Mucosa of descending colon (tissue), 3 donors: ENCODE results near the gene COL5A3. TPM values are rescaled to one million over a fixed set of nuclear protein-coding genes. Genes with fewer than 3 reads are reported as not detected.
"Not testable (repeated sequence)": the region's sequence is repeated elsewhere in the genome, so short reads cannot be mapped to it uniquely, and the experiment has no call there.

Experiments
- ATAC-seq: fragments of 200-7000 bp; cut with Tn5 transposase; one replicate; pipeline ENCODE4 v1.9.1; 2020; ENCODE audit warnings: mild to moderate bottlenecking, moderate library complexity
- DNase-seq, 3 donors: peaks; one replicate each; pipeline ENCODE4 v3.0.0-alpha.2; 2020
- H3K36me3 ChIP-seq: fragments of 200-600 bp; one replicate; pipeline ENCODE4 v1.8.0; 2021; ENCODE audit warnings: low read depth, mild to moderate bottlenecking
- H3K4me1 ChIP-seq: fragments of 200-600 bp; one replicate; pipeline ENCODE4 v1.8.0; 2021; ENCODE audit warnings: low read depth, mild to moderate bottlenecking
- H3K4me3 ChIP-seq: fragments of 200-600 bp; one replicate; pipeline ENCODE4 v1.8.0; 2021; ENCODE audit warnings: mild to moderate bottlenecking
- H3K9me3 ChIP-seq: fragments of 200-600 bp; one replicate; pipeline ENCODE4 v1.8.0; 2021; ENCODE audit warnings: mild to moderate bottlenecking
- intact Hi-C, 2 donors: fragments of 100-400 bp; cut with DNase I in 1 of 2; cut with micrococcal nuclease in 1 of 2; formaldehyde crosslinking; loops; one replicate each; pipeline versions ENCODE4 v1.11.0 to v1.11.1; 2022; cut with DNase I, micrococcal nuclease
- total RNA-seq, 3 donors: library from RNA; stranded (reverse); fragmentation: NEBNext Ultra II Directional in 2 of 3; extraction: Animal tissue kit (Norgen Biotek cat#: 25700) in 2 of 3; gene quantifications; one replicate each; pipeline versions ENCODE4 v1.2.1 to v1.2.4, GENCODE V29; 2021 to 2023
- TF ChIP-seq, protein P1 (sequence below): fragments of 200-600 bp; IDR thresholded peaks from one replicate; pipeline ENCODE4 v1.8.0; 2022; ENCODE audit warnings: antibody characterized with exemption, mild to moderate bottlenecking
- donor health status: DM: no; HTN: no; CAD: no; lungs with moderate emphysema.
- donor health status: DM: no; HTN: no; CAD: no.
- donor health status: DM: no; HTN: yes; CAD: no.

COL5A3 gene
- total RNA-seq, 3 donors from 2014 or later, result 1.9 to 7.2 (median 5.5) TPM

DNA sequence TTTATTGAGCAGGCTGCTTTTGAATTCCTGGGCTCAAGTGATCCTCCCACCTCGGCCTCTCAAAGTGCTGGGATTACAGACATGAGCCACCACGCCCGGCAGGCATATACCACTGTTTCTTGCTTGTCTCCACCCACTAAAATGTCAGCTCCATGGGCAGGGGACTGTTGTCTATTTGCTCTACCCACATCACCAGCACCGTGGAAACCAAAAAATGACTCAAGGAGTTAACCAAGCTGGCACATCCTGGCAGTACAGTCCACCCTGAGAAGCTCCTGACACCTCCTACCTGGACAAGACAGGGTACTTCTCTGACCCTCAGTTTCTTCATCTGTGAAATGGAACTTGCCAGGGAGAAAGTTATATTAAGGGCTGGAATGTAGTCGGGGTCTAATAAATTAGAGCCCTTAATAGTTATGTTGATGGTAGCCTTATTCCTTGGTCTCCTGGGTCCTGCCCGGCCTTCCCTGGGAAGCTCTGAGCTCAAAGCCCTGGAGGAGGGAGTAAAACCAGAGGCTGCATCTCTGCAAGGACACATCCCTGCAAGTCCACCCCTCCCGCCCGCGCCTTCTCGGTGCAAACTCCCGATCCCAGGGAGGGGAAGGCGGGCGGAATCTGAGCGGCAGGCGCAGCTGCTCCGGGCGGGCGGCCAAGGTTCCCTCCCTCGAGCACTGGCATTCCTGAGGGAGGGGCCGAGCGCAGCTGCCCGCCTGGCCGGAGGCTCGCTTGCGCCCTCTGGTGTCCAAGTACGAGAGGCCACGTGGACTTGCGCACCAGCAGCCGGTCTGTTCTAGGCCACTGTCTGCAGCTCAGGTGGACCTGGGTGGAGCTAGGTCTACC is 17.1 kb upstream of the COL5A3 start:
- Histone ChIP-seq H3K9me3 (no peaks in the 10 kb centered on the region), H3K36me3 (no peaks in the 10 kb centered on the region), H3K4me3 (no peak overlapping the region), H3K4me1 (no peaks in the 10 kb centered on the region)
- intact Hi-C loops, result loop anchor here (5.0 kb wide), 1 partner anchor 95 kb away; no protein-coding TSS in a partner anchor
- DNase-seq (peak; percentile 95 to 97 (median 96)), ATAC-seq (peak; percentile 100)
- TF ChIP-seq, protein P1, sequence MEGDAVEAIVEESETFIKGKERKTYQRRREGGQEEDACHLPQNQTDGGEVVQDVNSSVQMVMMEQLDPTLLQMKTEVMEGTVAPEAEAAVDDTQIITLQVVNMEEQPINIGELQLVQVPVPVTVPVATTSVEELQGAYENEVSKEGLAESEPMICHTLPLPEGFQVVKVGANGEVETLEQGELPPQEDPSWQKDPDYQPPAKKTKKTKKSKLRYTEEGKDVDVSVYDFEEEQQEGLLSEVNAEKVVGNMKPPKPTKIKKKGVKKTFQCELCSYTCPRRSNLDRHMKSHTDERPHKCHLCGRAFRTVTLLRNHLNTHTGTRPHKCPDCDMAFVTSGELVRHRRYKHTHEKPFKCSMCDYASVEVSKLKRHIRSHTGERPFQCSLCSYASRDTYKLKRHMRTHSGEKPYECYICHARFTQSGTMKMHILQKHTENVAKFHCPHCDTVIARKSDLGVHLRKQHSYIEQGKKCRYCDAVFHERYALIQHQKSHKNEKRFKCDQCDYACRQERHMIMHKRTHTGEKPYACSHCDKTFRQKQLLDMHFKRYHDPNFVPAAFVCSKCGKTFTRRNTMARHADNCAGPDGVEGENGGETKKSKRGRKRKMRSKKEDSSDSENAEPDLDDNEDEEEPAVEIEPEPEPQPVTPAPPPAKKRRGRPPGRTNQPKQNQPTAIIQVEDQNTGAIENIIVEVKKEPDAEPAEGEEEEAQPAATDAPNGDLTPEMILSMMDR, result peak; percentile 93

DNA sequence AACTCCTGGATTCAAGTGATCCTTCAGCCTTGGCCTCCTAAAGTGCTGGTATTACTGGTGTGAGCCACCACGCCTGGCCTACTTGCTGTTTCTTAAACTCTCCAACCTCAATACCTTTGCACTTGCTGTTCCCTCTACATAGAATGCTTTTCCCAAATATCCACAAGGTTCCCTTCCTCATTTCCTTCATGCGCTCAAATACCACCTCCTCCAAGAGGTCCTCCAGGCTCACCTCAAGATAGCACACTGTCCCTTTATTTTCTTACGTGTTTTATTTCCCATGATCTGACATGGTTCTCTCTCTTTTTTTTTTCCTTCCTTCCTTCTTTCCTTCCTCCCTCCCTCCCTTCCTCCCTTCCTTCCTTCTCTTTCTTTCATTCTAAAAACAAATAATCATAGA is 16.4 kb upstream of the COL5A3 start:
- intact Hi-C loops, result loop anchor here (5.0 kb wide), 1 partner anchor 94 kb away; no protein-coding TSS in a partner anchor

DNA sequence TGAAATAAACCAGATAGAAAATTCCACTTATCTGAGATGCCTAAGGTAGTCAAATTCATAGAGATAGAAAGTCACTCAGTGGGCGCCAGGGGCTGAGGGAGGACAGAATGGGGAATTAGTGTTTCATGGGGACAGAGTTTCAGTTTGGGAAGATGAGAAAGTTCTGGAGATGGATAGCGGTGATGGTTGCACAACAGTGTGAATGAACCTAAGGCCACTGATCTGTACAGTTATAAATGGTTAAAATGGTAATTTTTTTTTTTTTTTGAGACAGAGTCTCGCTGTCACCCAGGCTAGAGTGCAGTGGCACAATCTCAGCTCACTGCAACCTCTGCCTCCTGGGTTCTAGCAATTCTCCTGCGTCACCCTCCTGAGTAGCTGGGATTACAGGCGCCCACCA is 12.8 kb upstream of the COL5A3 start:
- H3K4me3 ChIP-seq, ATAC-seq: not testable (repeated sequence)

More for the DNA sequence above, 16.4 kb upstream of the COL5A3 start:
- H3K4me3 ChIP-seq, result no peak overlapping the region
- no peaks in the 10 kb centered on the region for H3K9me3 ChIP-seq
- DNase-seq (no peak), ATAC-seq (no peak)
- H3K4me1 ChIP-seq, result no peaks in the 10 kb centered on the region
- TF ChIP-seq, protein P1, result no peak
- H3K36me3 ChIP-seq, result no peaks in the 10 kb centered on the region

DNA sequence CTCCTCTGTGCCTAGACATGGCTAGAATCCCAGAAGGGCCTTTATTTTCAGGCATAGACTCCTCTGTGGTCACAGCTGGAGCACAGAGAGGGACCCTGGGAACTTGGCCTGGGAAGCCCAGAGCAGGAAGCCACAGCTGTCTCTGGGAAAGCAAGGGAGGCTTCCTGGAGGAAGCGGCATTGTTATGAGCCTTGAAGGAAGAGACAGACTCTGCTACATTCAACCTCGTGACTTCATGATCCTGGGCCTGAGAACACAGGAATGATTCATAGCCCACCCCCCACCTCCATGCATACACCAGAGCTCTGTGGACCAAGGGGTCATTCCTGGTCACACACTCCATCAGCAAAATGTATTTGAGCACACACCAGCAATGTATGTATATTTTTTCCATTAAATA is 11.6 kb upstream of the COL5A3 start:
- DNase-seq, result no peak
- no peak overlapping the region for H3K4me3 ChIP-seq
- ATAC-seq, result no peak
- no peaks in the 10 kb centered on the region for H3K36me3 ChIP-seq
- intact Hi-C loops, result no loop called here
- H3K4me1 ChIP-seq, result no peaks in the 10 kb centered on the region
- TF ChIP-seq, protein P1, result no peak
- H3K9me3 ChIP-seq, result no peaks in the 10 kb centered on the region

More for the DNA sequence above, 12.8 kb upstream of the COL5A3 start:
- intact Hi-C loops, DNase-seq, H3K4me1 ChIP-seq, H3K36me3 ChIP-seq, H3K9me3 ChIP-seq: not testable (repeated sequence)

DNA sequence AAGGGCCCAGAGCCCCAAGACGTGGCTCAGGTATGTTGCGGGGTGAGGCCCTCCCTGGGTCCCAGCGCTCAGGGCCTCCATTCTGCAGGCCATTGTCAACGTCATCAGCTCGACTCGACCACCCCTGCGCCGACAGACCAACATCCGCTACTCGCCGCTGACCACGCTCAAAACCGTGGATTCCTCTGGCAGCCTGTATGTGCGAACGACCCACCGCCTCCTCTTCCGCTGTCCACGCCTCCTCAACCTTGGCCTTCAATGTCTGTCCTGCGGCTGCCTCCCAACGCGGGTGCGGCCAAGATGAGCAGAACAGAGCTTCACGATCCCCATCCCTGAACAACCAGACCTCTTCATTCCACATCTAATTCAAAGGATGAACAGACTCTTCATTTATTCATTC is 11.1 kb upstream of the COL5A3 start:
- TF ChIP-seq, protein P1, result no peak
- H3K4me3 ChIP-seq, result no peak overlapping the region
- H3K4me1 ChIP-seq, result no peaks in the 10 kb centered on the region
- H3K36me3 ChIP-seq, result no peaks in the 10 kb centered on the region
- ATAC-seq, result no peak
- intact Hi-C loops, result no loop called here
- H3K9me3 ChIP-seq, result no peaks in the 10 kb centered on the region
- no peak for DNase-seq

DNA sequence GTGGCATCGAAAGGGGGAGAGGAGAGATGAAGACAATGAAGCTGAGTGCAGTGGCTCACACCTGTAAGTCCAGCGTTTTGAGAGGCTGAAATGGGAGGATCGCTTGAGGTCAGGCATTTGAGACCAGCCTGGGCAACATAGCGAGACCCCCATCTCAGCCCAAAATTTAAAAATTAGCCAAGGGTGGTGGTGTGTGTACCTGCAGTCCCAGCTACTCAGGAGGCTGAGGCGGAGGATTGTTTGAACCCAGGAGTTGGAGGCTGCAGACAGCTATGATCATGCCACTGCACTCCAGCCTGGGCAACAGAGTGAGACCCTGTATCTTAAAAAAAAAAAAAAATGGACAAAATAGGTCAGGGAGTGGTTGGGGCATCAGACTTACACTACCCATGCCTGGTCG is 10.5 kb upstream of the COL5A3 start:
- Histone ChIP-seq H3K36me3 (no peaks in the 10 kb centered on the region), H3K4me1 (no peaks in the 10 kb centered on the region), H3K4me3 (no peak overlapping the region), H3K9me3 (no peaks in the 10 kb centered on the region)
- intact Hi-C loops, result no loop called here
- ATAC-seq (no peak), DNase-seq (no peak)
- TF ChIP-seq, protein P1, result no peak
